GM12878 (cell line): Measurements from ENCODE around the gene ZXDC. TPM values are rescaled to one million over a fixed set of nuclear protein-coding genes. Genes with fewer than 3 reads are reported as not detected.

Source experiments
- ATAC-seq: fragments of 200-7000 bp; cut with Tn5 transposase; 3 replicates; pipeline ENCODE4 v1.9.1; 2020; ENCODE audit warnings: mild to moderate bottlenecking, moderate library complexity
- BruUV-seq: library from RNA; stranded (reverse); fragments of 400-500 nt; replicated peaks from 2 replicates; lab custom pipeline; 2021; lab: Mats Ljungman, UMichigan
- CTCF ChIA-PET: fragments of 300-600 bp; sonication (Branson Sonifier 250); formaldehyde crosslinking; extraction: SDS; loops from one replicate; lab custom pipeline; 2021; ENCODE audit warnings: inconsistent platforms; lab: Yijun Ruan, JAX
- POLR2A ChIA-PET: fragments of 350-600 bp; formaldehyde crosslinking; extraction: SDS; loops from one replicate; lab custom pipeline; 2021; ENCODE audit warnings: inconsistent platforms; lab: Charles Lee
- RAD21 ChIA-PET: fragments of 300-600 bp; sonication (Branson Sonifier 250); formaldehyde crosslinking; loops from one replicate; lab custom pipeline; 2023; ENCODE audit warnings: antibody characterized with exemption; ENCODE audit not compliant: unreplicated experiment; lab: Charles Lee
- SMC1A ChIA-PET: fragments of 300-600 bp; sonication (Branson Sonifier 250); formaldehyde crosslinking; loops from one replicate; lab custom pipeline; 2023; ENCODE audit not compliant: unreplicated experiment, uncharacterized antibody; lab: Charles Lee
- DNase-seq: peaks from one replicate; pipeline ENCODE4 v3.0.0-alpha.2; 2011; ENCODE audit warnings: low read depth, low spot score
- FAIRE-seq: peaks from 3 replicates; lab custom pipeline; 2011; peaks lifted over from hg19 to GRCh38; lab: Jason Lieb, UNC
- H2AFZ ChIP-seq: 2 replicates; pipeline ENCODE4 v1.6.0; 2011; ENCODE audit warnings: low read depth, low read length, control low read depth; ENCODE audit not compliant: control insufficient read depth
- H3K27ac ChIP-seq: 2 replicates; pipeline ENCODE4 v1.5.1; 2011; ENCODE audit warnings: control low read depth; ENCODE audit not compliant: control insufficient read depth, insufficient read depth
- H3K27me3 ChIP-seq, 2 experiments: replicated peaks in 1 of 2; 2 replicates each; pipeline versions ENCODE4 v1.6.0 to v1.6.1; 2011; ENCODE audit warnings: low read length in 1 of 2; ENCODE audit not compliant: control insufficient read depth in 2 of 2, insufficient read depth in 2 of 2
- H3K36me3 ChIP-seq, 2 experiments: 2 replicates each; pipeline ENCODE4 v1.5.1; 2011; ENCODE audit warnings: low read length in 1 of 2; ENCODE audit not compliant: control insufficient read depth in 2 of 2, insufficient read depth in 2 of 2
- H3K4me1 ChIP-seq: 2 replicates; pipeline ENCODE4 v1.6.1; 2011; ENCODE audit warnings: mild to moderate bottlenecking, low read length, moderate library complexity, mixed read lengths; ENCODE audit not compliant: control insufficient read depth, insufficient read depth
- H3K4me2 ChIP-seq: 2 replicates; pipeline ENCODE4 v1.6.0; 2011; ENCODE audit warnings: control low read depth; ENCODE audit not compliant: control insufficient read depth, insufficient read depth
- H3K4me3 ChIP-seq: fragments of 200-600 bp; sonication (generic); 2 replicates; pipeline ENCODE4 v1.5.1; 2016
- H3K79me2 ChIP-seq: 2 replicates; pipeline ENCODE4 v1.6.0; 2011; ENCODE audit warnings: low read length; ENCODE audit not compliant: control insufficient read depth, insufficient read depth
- H3K9ac ChIP-seq: 2 replicates; pipeline ENCODE4 v1.8.0; 2011; ENCODE audit warnings: low read length, control low read depth, mixed read lengths; ENCODE audit not compliant: control insufficient read depth, insufficient read depth
- H3K9me3 ChIP-seq: replicated peaks from 3 replicates; pipeline ENCODE4 v1.5.1; 2011; ENCODE audit warnings: mild to moderate bottlenecking, low read length; ENCODE audit not compliant: control insufficient read depth, insufficient read depth
- H4K20me1 ChIP-seq: 2 replicates; pipeline ENCODE4 v1.6.0; 2011; ENCODE audit not compliant: control insufficient read depth, insufficient read depth
- BACH1 ChIP-seq: fragments of 450-650 bp; IDR thresholded peaks from 2 replicates; pipeline ENCODE4 v1.6.1; 2017; ENCODE audit warnings: mild to moderate bottlenecking, borderline replicate concordance
- CTCF ChIP-seq, 3 experiments: IDR thresholded peaks in 2 of 3; conservative IDR thresholded peaks in 1 of 3; 2 replicates each; pipeline ENCODE4 v1.5.1; 2011; ENCODE audit warnings: low read depth in 3 of 3, low read length in 3 of 3, mild to moderate bottlenecking in 3 of 3, control low read depth in 2 of 3, moderate library complexity in 2 of 3, inconsistent platforms in 1 of 3, mixed read lengths in 1 of 3; ENCODE audit not compliant: control insufficient read depth in 2 of 3, insufficient read depth in 1 of 3; ENCODE audit errors: extremely low read depth in 1 of 3
- DPF2 ChIP-seq: fragments of 450-650 bp; IDR thresholded peaks from 2 replicates; pipeline ENCODE4 v1.6.1; 2017; ENCODE audit warnings: mild to moderate bottlenecking
- GATAD2B ChIP-seq: fragments of 450-650 bp; conservative IDR thresholded peaks from 2 replicates; pipeline ENCODE4 v1.6.1; 2017; ENCODE audit warnings: low read depth, mild to moderate bottlenecking, moderate library complexity
- HDGF ChIP-seq: fragments of 450-650 bp; IDR thresholded peaks from 2 replicates; pipeline ENCODE4 v1.6.1; 2016; ENCODE audit warnings: antibody characterized with exemption
- IKZF1 ChIP-seq: fragments of 450-650 bp; conservative IDR thresholded peaks from 2 replicates; pipeline ENCODE4 v1.6.1; 2017; ENCODE audit warnings: antibody characterized with exemption, mild to moderate bottlenecking
- MEF2A ChIP-seq: IDR thresholded peaks from 2 replicates; pipeline ENCODE4 v1.6.1; 2011; ENCODE audit warnings: low read depth, mild to moderate bottlenecking, low read length, moderate library complexity; ENCODE audit not compliant: insufficient read depth
- NBN ChIP-seq: fragments of 450-650 bp; IDR thresholded peaks from 2 replicates; pipeline ENCODE4 v1.6.1; 2016
- NR2C2 ChIP-seq: IDR thresholded peaks from 2 replicates; pipeline ENCODE4 v1.6.1; 2011; ENCODE audit warnings: borderline replicate concordance, low read depth; ENCODE audit not compliant: control insufficient read depth, insufficient read length
- NR2F1 ChIP-seq: fragments of 450-650 bp; conservative IDR thresholded peaks from 2 replicates; pipeline ENCODE4 v1.6.1; 2017; ENCODE audit warnings: mild to moderate bottlenecking
- RAD21 ChIP-seq: IDR thresholded peaks from 2 replicates; pipeline ENCODE4 v1.6.1; 2011; ENCODE audit warnings: mild to moderate bottlenecking, low read depth, low read length, moderate library complexity; ENCODE audit not compliant: insufficient read depth
- RAD51 ChIP-seq: fragments of 450-650 bp; IDR thresholded peaks from 2 replicates; pipeline ENCODE4 v1.6.1; 2016; ENCODE audit warnings: moderate library complexity, mild to moderate bottlenecking, inconsistent platforms
- RB1 ChIP-seq: fragments of 450-650 bp; formaldehyde crosslinking; IDR thresholded peaks from 2 replicates; pipeline ENCODE4 v1.6.1; 2017; ENCODE audit warnings: mild to moderate bottlenecking, borderline replicate concordance
- RUNX3 ChIP-seq: IDR thresholded peaks from 2 replicates; pipeline ENCODE4 v1.6.1; 2012; ENCODE audit warnings: low read length, inconsistent platforms
- SMARCA5 ChIP-seq: fragments of 450-650 bp; IDR thresholded peaks from 2 replicates; pipeline ENCODE4 v1.6.1; 2017; ENCODE audit warnings: mild to moderate bottlenecking
- SMC3 ChIP-seq: IDR thresholded peaks from 2 replicates; pipeline ENCODE4 v1.6.1; 2011; ENCODE audit warnings: low read length, improper control_type of control experiment, borderline replicate concordance
- YY1 ChIP-seq: IDR thresholded peaks from 2 replicates; pipeline ENCODE4 v1.6.1; 2011; ENCODE audit warnings: low read depth, mild to moderate bottlenecking, low read length
- ZNF274 ChIP-seq: IDR thresholded peaks from one replicate; pipeline ENCODE4 v1.8.0; 2011; ENCODE audit not compliant: insufficient read length, insufficient read depth
- WGBS: methylation state at CpG from one replicate; pipeline ENCODE4 v1.1.6; 2016; ENCODE audit warnings: low lambda C conversion rate; ENCODE audit not compliant: insufficient replicate concordance, insufficient coverage; ENCODE audit errors: missing lambda C conversion rate; 5-methylcytosine and 5-hydroxymethylcytosine counted together
- in situ Hi-C: fragments of 300-500 bp; cut with MboI; formaldehyde crosslinking; loops from 9 replicates; pipeline ENCODE4 v1.14.3; 2018; ENCODE audit warnings: mixed read lengths
- intact Hi-C: fragments of 100-400 bp; cut with micrococcal nuclease; formaldehyde crosslinking; loops from one replicate; pipeline ENCODE4 v1.14.2; 2022; ENCODE audit not compliant: unreplicated experiment
- polyA plus RNA-seq, 11 experiments: library from polyadenylated mRNA; depleted of rRNA in 4 of 11; unstranded in 6 of 11; stranded (reverse) in 5 of 11; fragments of >200 nt; fragmentation: Nextera tagmentation in 4 of 11; fragmentation: Illumina TruSeq in 1 of 11; extraction: Ambion mirVana in 4 of 11; extraction: Trizol in 1 of 11; gene quantifications; 1 replicate in 1 of 11; 2 replicates in 10 of 11; pipeline versions ENCODE4 v1.2.1 to v1.2.3, GENCODE V29; 2011 to 2016; ENCODE audit warnings: inconsistent platforms in 2 of 11, missing spikeins in 2 of 11, low read depth in 1 of 11
- total RNA-seq, 4 experiments: library from RNA; depleted of rRNA in 3 of 4; stranded (reverse); fragments of >200 nt in 3 of 4; fragmentation: Illumina TruSeq in 1 of 4; extraction: Trizol in 1 of 4; gene quantifications; 2 replicates each; pipeline versions ENCODE4 v1.2.1 to v1.2.3, GENCODE V29; 2013 to 2021
- TF ChIP-seq, protein P1 (sequence below): fragments of 450-650 bp; IDR thresholded peaks from 2 replicates; pipeline ENCODE4 v1.6.1; 2017; ENCODE audit warnings: mild to moderate bottlenecking, moderate library complexity

Gene ZXDC
- total and polyA plus RNA-seq, 10 of the 15 experiments (the other 5 are each of a cell fraction or from before 2014, with no cell fraction given), result 0.72 to 15.3 (median 8.5) TPM

- DNase-seq (no peak), FAIRE-seq (no peak), ATAC-seq (peak; percentile 99)
- Histone ChIP-seq H2AFZ (no peak overlapping the region), H3K4me1 (peaks cover 13% of the 10 kb centered on the region), H4K20me1 (no peaks in the 10 kb centered on the region), H3K27me3 (peaks cover 0 to 3% of the 10 kb centered on the region in 2 experiments; a peak in 2 of 4 replicates), H3K36me3 (no peaks in the 10 kb centered on the region), H3K9ac (no peak overlapping the region), H3K4me2 (peak overlapping the region; percentile 64; the same call in 1 of the 2 replicates), H3K79me2 (no peaks in the 10 kb centered on the region), H3K27ac (no peak overlapping the region), H3K4me3 (no peak overlapping the region), H3K9me3 (no peaks in the 10 kb centered on the region)
- in situ Hi-C loops (loop anchor here (25.0 kb wide), 1 partner anchor 102 kb away; no protein-coding TSS in a partner anchor), intact Hi-C loops (loop anchor here (1.0 to 5.0 kb wide), 3 partner anchors 132 to 255 kb away; no protein-coding TSS in a partner anchor)
- no TSS peak for BruUV-seq
- 12% methylated on average over 47 of the region's 58 CpGs for WGBS
- ChIA-PET RAD21 (interaction anchor here (0.8 to 1.4 kb wide), 3 partner anchors 19 to 460 kb away, joined by 3 to 4 read pairs (median 3); no protein-coding TSS in a partner anchor), SMC1A (interaction anchor here (0.9 kb wide), 1 partner anchor 255 kb away, joined by 5 read pairs; no protein-coding TSS in a partner anchor), CTCF (interaction anchor here (0.6 to 1.6 kb wide), 5 partner anchors 24 to 1319 kb away, joined by 3 to 5 read pairs (median 3); no protein-coding TSS in a partner anchor), POLR2A (no interaction called here)
- TF ChIP-seq RAD51 (no peak), NBN (no peak), IKZF1 (peak; percentile 50), SMC3 (peak; percentile 86), RAD21 (peak; percentile 68), CTCF (IDR thresholded peaks at IDR 0.05 in 2 of 3, conservative IDR thresholded peaks at IDR 0.05 in 1 of 3; ENCODE audit: control insufficient read depth in 2 of 3, extremely low read depth in 1 of 3, insufficient read depth in 1 of 3, low read depth in 3 of 3, low read length in 3 of 3) (peak; percentile 77 to 99 (median 86)), MEF2A (no peak), SMARCA5 (peak; percentile 81; the same call in 1 of the 2 replicates), RB1 (peak; percentile 39; the same call in 1 of the 2 replicates), NR2F1 (peak; percentile 36; the same call in 1 of the 2 replicates), GATAD2B (peak; percentile 65; the same call in 1 of the 2 replicates), DPF2 (0 out of 2 replicates have a peak, but pooled peaks have one; percentile 27), HDGF (no peak), BACH1 (0 out of 2 replicates have a peak, but pooled peaks have one; percentile 27), RUNX3 (peak; percentile 21; the same call in 1 of the 2 replicates), ZNF274 (no peak), YY1 (peak; percentile 38; the same call in 1 of the 2 replicates), NR2C2 (no peak)
- TF ChIP-seq, protein P1, sequence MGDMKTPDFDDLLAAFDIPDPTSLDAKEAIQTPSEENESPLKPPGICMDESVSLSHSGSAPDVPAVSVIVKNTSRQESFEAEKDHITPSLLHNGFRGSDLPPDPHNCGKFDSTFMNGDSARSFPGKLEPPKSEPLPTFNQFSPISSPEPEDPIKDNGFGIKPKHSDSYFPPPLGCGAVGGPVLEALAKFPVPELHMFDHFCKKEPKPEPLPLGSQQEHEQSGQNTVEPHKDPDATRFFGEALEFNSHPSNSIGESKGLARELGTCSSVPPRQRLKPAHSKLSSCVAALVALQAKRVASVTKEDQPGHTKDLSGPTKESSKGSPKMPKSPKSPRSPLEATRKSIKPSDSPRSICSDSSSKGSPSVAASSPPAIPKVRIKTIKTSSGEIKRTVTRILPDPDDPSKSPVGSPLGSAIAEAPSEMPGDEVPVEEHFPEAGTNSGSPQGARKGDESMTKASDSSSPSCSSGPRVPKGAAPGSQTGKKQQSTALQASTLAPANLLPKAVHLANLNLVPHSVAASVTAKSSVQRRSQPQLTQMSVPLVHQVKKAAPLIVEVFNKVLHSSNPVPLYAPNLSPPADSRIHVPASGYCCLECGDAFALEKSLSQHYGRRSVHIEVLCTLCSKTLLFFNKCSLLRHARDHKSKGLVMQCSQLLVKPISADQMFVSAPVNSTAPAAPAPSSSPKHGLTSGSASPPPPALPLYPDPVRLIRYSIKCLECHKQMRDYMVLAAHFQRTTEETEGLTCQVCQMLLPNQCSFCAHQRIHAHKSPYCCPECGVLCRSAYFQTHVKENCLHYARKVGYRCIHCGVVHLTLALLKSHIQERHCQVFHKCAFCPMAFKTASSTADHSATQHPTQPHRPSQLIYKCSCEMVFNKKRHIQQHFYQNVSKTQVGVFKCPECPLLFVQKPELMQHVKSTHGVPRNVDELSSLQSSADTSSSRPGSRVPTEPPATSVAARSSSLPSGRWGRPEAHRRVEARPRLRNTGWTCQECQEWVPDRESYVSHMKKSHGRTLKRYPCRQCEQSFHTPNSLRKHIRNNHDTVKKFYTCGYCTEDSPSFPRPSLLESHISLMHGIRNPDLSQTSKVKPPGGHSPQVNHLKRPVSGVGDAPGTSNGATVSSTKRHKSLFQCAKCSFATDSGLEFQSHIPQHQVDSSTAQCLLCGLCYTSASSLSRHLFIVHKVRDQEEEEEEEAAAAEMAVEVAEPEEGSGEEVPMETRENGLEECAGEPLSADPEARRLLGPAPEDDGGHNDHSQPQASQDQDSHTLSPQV, result peak; percentile 87
Measured at GRCh38 chr3:126389112-126389793, 86.4 kb downstream of the ZXDC start.
